K562 (cell line): ENCODE data around the gene FAM53A. TPM values are rescaled to one million over a fixed set of nuclear protein-coding genes. Genes with fewer than 3 reads are reported as not detected.

ENCODE experiments used
- CXXC5 ChIP-seq: fragments of 250-450 bp; sonication (Bioruptor Pico); IDR thresholded peaks from 2 replicates; pipeline ENCODE4 v1.8.0; 2022; ENCODE audit warnings: inconsistent platforms, mild to moderate bottlenecking, moderate library complexity
- NR1H2 ChIP-seq: sonication (generic); formaldehyde crosslinking; IDR thresholded peaks from 2 replicates; pipeline ENCODE4 v1.4.0; 2020; ENCODE audit warnings: mild to moderate bottlenecking, missing genetic modification reagents
- SP1 ChIP-seq: sonication (generic); formaldehyde crosslinking; IDR thresholded peaks from 2 replicates; pipeline ENCODE4 v1.8.1; 2022; ENCODE audit warnings: mild to moderate bottlenecking, missing genetic modification reagents
- STAT5B ChIP-seq: fragments of 250-450 bp; sonication (Bioruptor Pico); IDR thresholded peaks from 2 replicates; pipeline ENCODE4 v1.8.0; 2021; ENCODE audit warnings: mild to moderate bottlenecking, inconsistent platforms
- ZBED1 ChIP-seq: IDR thresholded peaks from 2 replicates; pipeline ENCODE4 v1.6.1; 2014
- ZNF165 ChIP-seq: fragments of 250-450 bp; sonication (Bioruptor Pico); IDR thresholded peaks from 2 replicates; pipeline ENCODE4 v1.4.0; 2020; ENCODE audit warnings: borderline replicate concordance
- ZNF76 ChIP-seq: fragments of 250-450 bp; sonication (Bioruptor Pico); IDR thresholded peaks from 2 replicates; pipeline ENCODE4 v1.4.0; 2020; ENCODE audit warnings: mild to moderate bottlenecking, moderate library complexity, borderline replicate concordance
- ZNF785 ChIP-seq: fragments of 250-450 bp; sonication (Bioruptor Pico); IDR thresholded peaks from 2 replicates; pipeline ENCODE4 v1.4.0; 2020; ENCODE audit warnings: mild to moderate bottlenecking
- ZSCAN32 ChIP-seq: fragments of 450-650 bp; formaldehyde crosslinking; IDR thresholded peaks from 2 replicates; pipeline ENCODE4 v1.4.0; 2020; ENCODE audit warnings: mild to moderate bottlenecking, moderate library complexity
- polyA plus RNA-seq, 8 experiments: library from polyadenylated mRNA; depleted of rRNA in 4 of 8; stranded (reverse) in 5 of 8; unstranded in 3 of 8; fragments of >200 nt; fragmentation: Nextera tagmentation in 2 of 8; fragmentation: Illumina TruSeq in 1 of 8; extraction: Ambion mirVana in 2 of 8; extraction: Trizol in 1 of 8; gene quantifications; 2 replicates each; pipeline versions ENCODE4 v1.2.1 to v1.2.3, GENCODE V29; 2011 to 2014; ENCODE audit warnings: inconsistent platforms in 1 of 8, missing spikeins in 1 of 8
- total RNA-seq, 7 experiments: library from RNA; depleted of rRNA in 6 of 7; stranded (reverse); fragments of >200 nt in 6 of 7; fragmentation: Illumina TruSeq in 2 of 7; extraction: Trizol in 2 of 7; gene quantifications; 2 replicates each; pipeline versions ENCODE4 v1.2.1 to v1.2.3, GENCODE V29; 2011 to 2021; ENCODE audit warnings: low replicate concordance in 1 of 7
- TF ChIP-seq, protein P1 (sequence below), 2 experiments: fragments of 450-650 bp; IDR thresholded peaks; 2 replicates each; pipeline ENCODE4 v1.6.1; 2018; ENCODE audit warnings: mild to moderate bottlenecking in 2 of 2, low read depth in 1 of 2; ENCODE audit not compliant: partially characterized antibody in 2 of 2
- TF ChIP-seq, protein P2 (sequence below), 2 experiments: IDR thresholded peaks; 2 replicates each; pipeline ENCODE4 v1.6.1; 2012; ENCODE audit warnings: improper control_type of control experiment in 2 of 2, low read depth in 2 of 2, low read length in 2 of 2, borderline replicate concordance in 1 of 2
- TF ChIP-seq, protein P3 (sequence below): IDR thresholded peaks from 2 replicates; pipeline ENCODE4 v1.6.1; 2016; ENCODE audit warnings: missing genetic modification characterization, missing compliant biosample characterization
- TF ChIP-seq, protein P4 (sequence below): fragments of 200-800 bp; sonication (Bioruptor generic); IDR thresholded peaks from 2 replicates; pipeline ENCODE4 v1.6.1; 2016; ENCODE audit warnings: missing genetic modification characterization, missing compliant biosample characterization

FAM53A gene
- total and polyA plus RNA-seq, 9 of the 15 experiments (the other 6 are each of a cell fraction or from before 2014, with no cell fraction given) = 0.53 to 2.7 (median 1.4) TPM; not detected in 2

DNA sequence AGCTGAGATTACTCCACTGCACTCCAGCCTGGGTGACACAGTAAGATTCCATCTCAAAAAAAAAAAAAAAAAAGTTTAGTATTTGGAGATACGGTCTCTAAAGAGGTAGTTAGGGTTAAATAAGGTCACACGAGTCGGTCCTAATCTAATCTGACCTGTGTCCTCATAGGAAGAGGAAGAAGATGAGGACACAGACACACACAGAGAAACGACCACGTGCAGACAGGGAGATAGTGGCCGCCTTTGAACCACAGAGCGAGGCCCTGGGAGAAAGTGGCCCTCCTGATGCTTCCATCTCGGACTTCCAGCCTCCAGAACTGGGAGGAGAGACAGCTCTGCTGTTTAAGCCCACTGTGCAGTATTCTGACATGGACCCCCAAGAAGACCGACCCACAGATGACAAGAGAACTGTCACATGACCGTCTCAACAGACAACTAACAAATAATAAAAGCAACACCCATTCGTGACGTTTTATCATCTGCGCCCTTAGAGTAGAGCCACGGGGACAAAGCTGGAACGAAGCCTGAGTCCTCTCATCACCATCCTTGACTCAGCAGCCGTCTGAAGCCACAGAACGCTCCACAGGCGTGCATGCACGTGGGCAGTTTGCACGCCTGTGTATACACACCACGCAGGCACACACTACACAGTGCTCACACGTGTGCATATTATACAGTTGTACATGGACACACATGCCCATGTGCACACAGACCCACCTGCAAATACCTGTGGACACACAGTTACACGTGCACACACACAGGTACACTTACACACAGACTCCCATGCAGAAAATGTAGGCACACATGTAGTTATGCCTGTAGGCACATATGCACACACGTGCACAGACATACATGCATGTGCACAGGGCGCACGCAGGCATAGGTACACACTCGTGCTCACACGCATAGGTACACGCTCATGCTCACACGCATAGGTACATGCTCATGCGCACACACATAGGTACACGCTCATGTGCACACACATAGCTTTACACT is 51.7 kb downstream of the FAM53A start (continued):
- TF ChIP-seq, protein P1, sequence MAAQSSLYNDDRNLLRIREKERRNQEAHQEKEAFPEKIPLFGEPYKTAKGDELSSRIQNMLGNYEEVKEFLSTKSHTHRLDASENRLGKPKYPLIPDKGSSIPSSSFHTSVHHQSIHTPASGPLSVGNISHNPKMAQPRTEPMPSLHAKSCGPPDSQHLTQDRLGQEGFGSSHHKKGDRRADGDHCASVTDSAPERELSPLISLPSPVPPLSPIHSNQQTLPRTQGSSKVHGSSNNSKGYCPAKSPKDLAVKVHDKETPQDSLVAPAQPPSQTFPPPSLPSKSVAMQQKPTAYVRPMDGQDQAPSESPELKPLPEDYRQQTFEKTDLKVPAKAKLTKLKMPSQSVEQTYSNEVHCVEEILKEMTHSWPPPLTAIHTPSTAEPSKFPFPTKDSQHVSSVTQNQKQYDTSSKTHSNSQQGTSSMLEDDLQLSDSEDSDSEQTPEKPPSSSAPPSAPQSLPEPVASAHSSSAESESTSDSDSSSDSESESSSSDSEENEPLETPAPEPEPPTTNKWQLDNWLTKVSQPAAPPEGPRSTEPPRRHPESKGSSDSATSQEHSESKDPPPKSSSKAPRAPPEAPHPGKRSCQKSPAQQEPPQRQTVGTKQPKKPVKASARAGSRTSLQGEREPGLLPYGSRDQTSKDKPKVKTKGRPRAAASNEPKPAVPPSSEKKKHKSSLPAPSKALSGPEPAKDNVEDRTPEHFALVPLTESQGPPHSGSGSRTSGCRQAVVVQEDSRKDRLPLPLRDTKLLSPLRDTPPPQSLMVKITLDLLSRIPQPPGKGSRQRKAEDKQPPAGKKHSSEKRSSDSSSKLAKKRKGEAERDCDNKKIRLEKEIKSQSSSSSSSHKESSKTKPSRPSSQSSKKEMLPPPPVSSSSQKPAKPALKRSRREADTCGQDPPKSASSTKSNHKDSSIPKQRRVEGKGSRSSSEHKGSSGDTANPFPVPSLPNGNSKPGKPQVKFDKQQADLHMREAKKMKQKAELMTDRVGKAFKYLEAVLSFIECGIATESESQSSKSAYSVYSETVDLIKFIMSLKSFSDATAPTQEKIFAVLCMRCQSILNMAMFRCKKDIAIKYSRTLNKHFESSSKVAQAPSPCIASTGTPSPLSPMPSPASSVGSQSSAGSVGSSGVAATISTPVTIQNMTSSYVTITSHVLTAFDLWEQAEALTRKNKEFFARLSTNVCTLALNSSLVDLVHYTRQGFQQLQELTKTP (IDR thresholded peaks at IDR 0.05; ENCODE audit: low read depth in 1 of 2, partially characterized antibody in 2 of 2) = no peak
- TF ChIP-seq SP1 (CRISPR knock-in tag) = no peak; the same call in 1 of the 2 replicates
- no peak for TF ChIP-seq ZSCAN32 (CRISPR knock-in tag)
- TF ChIP-seq, protein P2, sequence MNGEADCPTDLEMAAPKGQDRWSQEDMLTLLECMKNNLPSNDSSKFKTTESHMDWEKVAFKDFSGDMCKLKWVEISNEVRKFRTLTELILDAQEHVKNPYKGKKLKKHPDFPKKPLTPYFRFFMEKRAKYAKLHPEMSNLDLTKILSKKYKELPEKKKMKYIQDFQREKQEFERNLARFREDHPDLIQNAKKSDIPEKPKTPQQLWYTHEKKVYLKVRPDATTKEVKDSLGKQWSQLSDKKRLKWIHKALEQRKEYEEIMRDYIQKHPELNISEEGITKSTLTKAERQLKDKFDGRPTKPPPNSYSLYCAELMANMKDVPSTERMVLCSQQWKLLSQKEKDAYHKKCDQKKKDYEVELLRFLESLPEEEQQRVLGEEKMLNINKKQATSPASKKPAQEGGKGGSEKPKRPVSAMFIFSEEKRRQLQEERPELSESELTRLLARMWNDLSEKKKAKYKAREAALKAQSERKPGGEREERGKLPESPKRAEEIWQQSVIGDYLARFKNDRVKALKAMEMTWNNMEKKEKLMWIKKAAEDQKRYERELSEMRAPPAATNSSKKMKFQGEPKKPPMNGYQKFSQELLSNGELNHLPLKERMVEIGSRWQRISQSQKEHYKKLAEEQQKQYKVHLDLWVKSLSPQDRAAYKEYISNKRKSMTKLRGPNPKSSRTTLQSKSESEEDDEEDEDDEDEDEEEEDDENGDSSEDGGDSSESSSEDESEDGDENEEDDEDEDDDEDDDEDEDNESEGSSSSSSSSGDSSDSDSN (IDR thresholded peaks at IDR 0.05; ENCODE audit: borderline replicate concordance in 1 of 2, low read depth in 2 of 2, low read length in 2 of 2) = no peak
- no peak for TF ChIP-seq ZNF785
- TF ChIP-seq ZNF76 (CRISPR knock-in tag) = no peak
- no peak for TF ChIP-seq STAT5B (CRISPR knock-in tag)
- no peak for TF ChIP-seq NR1H2
- TF ChIP-seq, protein P3, sequence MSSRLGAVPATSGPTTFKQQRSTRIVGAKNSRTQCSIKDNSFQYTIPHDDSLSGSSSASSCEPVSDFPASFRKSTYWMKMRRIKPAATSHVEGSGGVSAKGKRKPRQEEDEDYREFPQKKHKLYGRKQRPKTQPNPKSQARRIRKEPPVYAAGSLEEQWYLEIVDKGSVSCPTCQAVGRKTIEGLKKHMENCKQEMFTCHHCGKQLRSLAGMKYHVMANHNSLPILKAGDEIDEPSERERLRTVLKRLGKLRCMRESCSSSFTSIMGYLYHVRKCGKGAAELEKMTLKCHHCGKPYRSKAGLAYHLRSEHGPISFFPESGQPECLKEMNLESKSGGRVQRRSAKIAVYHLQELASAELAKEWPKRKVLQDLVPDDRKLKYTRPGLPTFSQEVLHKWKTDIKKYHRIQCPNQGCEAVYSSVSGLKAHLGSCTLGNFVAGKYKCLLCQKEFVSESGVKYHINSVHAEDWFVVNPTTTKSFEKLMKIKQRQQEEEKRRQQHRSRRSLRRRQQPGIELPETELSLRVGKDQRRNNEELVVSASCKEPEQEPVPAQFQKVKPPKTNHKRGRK = no peak
- TF ChIP-seq, protein P4, sequence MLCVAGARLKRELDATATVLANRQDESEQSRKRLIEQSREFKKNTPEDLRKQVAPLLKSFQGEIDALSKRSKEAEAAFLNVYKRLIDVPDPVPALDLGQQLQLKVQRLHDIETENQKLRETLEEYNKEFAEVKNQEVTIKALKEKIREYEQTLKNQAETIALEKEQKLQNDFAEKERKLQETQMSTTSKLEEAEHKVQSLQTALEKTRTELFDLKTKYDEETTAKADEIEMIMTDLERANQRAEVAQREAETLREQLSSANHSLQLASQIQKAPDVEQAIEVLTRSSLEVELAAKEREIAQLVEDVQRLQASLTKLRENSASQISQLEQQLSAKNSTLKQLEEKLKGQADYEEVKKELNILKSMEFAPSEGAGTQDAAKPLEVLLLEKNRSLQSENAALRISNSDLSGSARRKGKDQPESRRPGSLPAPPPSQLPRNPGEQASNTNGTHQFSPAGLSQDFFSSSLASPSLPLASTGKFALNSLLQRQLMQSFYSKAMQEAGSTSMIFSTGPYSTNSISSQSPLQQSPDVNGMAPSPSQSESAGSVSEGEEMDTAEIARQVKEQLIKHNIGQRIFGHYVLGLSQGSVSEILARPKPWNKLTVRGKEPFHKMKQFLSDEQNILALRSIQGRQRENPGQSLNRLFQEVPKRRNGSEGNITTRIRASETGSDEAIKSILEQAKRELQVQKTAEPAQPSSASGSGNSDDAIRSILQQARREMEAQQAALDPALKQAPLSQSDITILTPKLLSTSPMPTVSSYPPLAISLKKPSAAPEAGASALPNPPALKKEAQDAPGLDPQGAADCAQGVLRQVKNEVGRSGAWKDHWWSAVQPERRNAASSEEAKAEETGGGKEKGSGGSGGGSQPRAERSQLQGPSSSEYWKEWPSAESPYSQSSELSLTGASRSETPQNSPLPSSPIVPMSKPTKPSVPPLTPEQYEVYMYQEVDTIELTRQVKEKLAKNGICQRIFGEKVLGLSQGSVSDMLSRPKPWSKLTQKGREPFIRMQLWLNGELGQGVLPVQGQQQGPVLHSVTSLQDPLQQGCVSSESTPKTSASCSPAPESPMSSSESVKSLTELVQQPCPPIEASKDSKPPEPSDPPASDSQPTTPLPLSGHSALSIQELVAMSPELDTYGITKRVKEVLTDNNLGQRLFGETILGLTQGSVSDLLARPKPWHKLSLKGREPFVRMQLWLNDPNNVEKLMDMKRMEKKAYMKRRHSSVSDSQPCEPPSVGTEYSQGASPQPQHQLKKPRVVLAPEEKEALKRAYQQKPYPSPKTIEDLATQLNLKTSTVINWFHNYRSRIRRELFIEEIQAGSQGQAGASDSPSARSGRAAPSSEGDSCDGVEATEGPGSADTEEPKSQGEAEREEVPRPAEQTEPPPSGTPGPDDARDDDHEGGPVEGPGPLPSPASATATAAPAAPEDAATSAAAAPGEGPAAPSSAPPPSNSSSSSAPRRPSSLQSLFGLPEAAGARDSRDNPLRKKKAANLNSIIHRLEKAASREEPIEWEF (CRISPR knock-in tag) = no peak
- no peak for TF ChIP-seq ZNF165 (CRISPR knock-in tag)
- peak; percentile 42; the same call in 1 of the 2 replicates for TF ChIP-seq CXXC5 (CRISPR knock-in tag)
- TF ChIP-seq ZBED1 = no peak
